HL-60 (cell line): ENCODE data around the gene C3orf20.

Source experiments
- GABPA ChIP-seq: IDR thresholded peaks from 2 replicates; pipeline ENCODE4 v1.6.1; 2012; ENCODE audit warnings: low read depth
- POLR2AphosphoS5 ChIP-seq: IDR thresholded peaks from 2 replicates; pipeline ENCODE4 v1.6.1; 2012; ENCODE audit warnings: low read depth
- SPI1 ChIP-seq: IDR thresholded peaks from 2 replicates; pipeline ENCODE4 v1.6.1; 2012; ENCODE audit warnings: low read depth, mild to moderate bottlenecking, borderline replicate concordance
- TF ChIP-seq, protein P1 (sequence below): IDR thresholded peaks from one replicate; pipeline ENCODE4 v1.5.1; 2011; ENCODE audit warnings: low read length, control low read depth, inconsistent platforms; ENCODE audit not compliant: insufficient read depth
- TF ChIP-seq, protein P2 (sequence below): IDR thresholded peaks from 2 replicates; pipeline ENCODE4 v1.6.1; 2012; ENCODE audit warnings: low read depth; ENCODE audit not compliant: insufficient replicate concordance

DNA sequence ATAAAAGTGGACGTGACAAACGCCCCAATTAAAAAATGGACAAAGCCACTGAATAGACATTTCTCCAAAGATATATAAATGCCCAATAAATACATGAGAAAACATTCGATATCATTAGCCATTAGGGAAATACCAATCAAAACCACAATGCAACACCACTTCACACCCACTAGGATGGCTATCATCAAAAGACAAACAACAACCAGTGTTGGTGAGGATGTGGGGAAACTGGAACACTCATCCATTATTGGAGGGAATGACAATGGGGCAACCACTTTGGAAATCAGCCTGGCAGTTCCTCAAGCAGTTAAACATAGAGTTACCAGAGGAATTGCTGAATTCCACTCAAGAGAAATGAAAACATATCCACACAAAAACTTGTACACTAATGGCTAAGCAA, 111.4 kb downstream of the C3orf20 start:
- TF ChIP-seq, protein P1, sequence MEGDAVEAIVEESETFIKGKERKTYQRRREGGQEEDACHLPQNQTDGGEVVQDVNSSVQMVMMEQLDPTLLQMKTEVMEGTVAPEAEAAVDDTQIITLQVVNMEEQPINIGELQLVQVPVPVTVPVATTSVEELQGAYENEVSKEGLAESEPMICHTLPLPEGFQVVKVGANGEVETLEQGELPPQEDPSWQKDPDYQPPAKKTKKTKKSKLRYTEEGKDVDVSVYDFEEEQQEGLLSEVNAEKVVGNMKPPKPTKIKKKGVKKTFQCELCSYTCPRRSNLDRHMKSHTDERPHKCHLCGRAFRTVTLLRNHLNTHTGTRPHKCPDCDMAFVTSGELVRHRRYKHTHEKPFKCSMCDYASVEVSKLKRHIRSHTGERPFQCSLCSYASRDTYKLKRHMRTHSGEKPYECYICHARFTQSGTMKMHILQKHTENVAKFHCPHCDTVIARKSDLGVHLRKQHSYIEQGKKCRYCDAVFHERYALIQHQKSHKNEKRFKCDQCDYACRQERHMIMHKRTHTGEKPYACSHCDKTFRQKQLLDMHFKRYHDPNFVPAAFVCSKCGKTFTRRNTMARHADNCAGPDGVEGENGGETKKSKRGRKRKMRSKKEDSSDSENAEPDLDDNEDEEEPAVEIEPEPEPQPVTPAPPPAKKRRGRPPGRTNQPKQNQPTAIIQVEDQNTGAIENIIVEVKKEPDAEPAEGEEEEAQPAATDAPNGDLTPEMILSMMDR = no peak
- TF ChIP-seq POLR2AphosphoS5 = no peak
- no peak for TF ChIP-seq SPI1
- TF ChIP-seq, protein P2, sequence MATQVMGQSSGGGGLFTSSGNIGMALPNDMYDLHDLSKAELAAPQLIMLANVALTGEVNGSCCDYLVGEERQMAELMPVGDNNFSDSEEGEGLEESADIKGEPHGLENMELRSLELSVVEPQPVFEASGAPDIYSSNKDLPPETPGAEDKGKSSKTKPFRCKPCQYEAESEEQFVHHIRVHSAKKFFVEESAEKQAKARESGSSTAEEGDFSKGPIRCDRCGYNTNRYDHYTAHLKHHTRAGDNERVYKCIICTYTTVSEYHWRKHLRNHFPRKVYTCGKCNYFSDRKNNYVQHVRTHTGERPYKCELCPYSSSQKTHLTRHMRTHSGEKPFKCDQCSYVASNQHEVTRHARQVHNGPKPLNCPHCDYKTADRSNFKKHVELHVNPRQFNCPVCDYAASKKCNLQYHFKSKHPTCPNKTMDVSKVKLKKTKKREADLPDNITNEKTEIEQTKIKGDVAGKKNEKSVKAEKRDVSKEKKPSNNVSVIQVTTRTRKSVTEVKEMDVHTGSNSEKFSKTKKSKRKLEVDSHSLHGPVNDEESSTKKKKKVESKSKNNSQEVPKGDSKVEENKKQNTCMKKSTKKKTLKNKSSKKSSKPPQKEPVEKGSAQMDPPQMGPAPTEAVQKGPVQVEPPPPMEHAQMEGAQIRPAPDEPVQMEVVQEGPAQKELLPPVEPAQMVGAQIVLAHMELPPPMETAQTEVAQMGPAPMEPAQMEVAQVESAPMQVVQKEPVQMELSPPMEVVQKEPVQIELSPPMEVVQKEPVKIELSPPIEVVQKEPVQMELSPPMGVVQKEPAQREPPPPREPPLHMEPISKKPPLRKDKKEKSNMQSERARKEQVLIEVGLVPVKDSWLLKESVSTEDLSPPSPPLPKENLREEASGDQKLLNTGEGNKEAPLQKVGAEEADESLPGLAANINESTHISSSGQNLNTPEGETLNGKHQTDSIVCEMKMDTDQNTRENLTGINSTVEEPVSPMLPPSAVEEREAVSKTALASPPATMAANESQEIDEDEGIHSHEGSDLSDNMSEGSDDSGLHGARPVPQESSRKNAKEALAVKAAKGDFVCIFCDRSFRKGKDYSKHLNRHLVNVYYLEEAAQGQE = no peak
- no peak for TF ChIP-seq GABPA
